Measurements from ENCODE around the gene MAPKBP1. TPM values are rescaled to one million over a fixed set of nuclear protein-coding genes. Genes with fewer than 3 reads are reported as not detected.

Gene MAPKBP1
- total RNA-seq, 1 donor from 2014 or later, result 11.9 TPM

DNA sequence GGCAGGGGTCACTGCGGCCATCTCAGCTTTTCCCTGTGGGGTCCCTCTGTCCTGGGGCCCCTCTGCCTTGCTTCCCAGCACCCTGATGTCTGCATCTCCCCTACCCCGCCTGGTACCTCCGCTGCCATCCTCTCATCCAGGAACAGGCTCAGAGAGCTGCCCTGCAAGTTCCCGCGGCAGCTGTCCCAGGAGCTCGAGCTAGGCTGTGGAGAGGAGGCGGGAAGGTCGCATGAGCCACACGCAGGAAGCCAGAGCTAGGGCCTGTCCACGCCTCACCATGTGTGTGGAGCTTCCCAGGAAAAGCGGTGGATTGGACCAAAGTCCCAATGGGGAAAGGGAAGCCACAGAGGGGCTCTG lies 76.9 kb downstream of the MAPKBP1 start:
- no peak for DNase-seq (ENCODE audit: low read depth)
- Histone ChIP-seq H3K27me3 (ENCODE audit: control insufficient read depth, insufficient read depth, low read length) (peaks cover 18% of the 10 kb centered on the region), H3K36me3 (ENCODE audit: control insufficient read depth, insufficient read depth, low read length) (no peaks in the 10 kb centered on the region), H3K4me3 (ENCODE audit: low read depth, low read length) (no peak overlapping the region)
- no peak for TF ChIP-seq CTCF (IDR thresholded peaks at IDR 0.05; ENCODE audit: insufficient read depth, low read length, poor library complexity, severe bottlenecking)

DNA sequence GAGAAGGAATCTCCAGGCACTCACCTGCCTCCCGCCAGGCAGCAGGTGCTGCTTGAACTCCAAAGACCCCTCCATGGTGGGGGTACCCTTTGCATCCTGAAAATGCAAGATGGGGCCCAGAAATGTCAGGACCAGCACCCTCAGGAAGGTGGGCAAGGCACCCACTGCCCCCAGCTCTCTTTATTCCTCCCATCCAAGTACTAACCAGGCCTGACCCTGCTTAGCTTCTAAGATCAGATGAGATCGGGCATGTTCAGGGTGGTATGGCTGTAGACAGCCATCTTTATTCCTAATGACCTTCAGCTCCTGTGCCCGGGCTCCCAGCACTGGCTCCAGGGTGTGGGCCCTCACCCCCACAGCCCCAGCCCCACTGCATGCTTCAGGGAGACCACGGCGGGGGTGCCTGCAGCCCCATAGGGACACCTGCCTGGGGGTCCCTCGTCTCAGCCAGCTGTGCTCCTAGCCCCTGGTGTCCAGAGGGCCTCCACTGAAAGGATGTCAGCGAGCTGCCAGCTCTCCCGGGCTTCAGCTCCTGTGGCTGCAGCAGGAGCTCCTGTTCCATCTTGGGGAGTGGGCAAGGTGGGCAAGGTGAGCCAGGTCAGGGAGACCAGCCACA lies 77.6 kb downstream of the MAPKBP1 start:
- TF ChIP-seq CTCF (IDR thresholded peaks at IDR 0.05; ENCODE audit: insufficient read depth, low read length, poor library complexity, severe bottlenecking), result no peak
- Histone ChIP-seq H3K27me3 (ENCODE audit: control insufficient read depth, insufficient read depth, low read length) (peaks cover 19% of the 10 kb centered on the region), H3K36me3 (ENCODE audit: control insufficient read depth, insufficient read depth, low read length) (no peaks in the 10 kb centered on the region), H3K4me3 (ENCODE audit: low read depth, low read length) (no peak overlapping the region)
- no peak for DNase-seq (ENCODE audit: low read depth)

GRCh38 chr15:41852736-41853590 lies 78.7 kb downstream of the MAPKBP1 start:
- H3K4me3 ChIP-seq (ENCODE audit: low read depth, low read length), result no peak overlapping the region
- no peaks in the 10 kb centered on the region for H3K36me3 ChIP-seq (ENCODE audit: control insufficient read depth, insufficient read depth, low read length)
- peaks cover 19% of the 10 kb centered on the region for H3K27me3 ChIP-seq (ENCODE audit: control insufficient read depth, insufficient read depth, low read length)
- DNase-seq (ENCODE audit: low read depth), result no peak
- no peak for TF ChIP-seq CTCF (IDR thresholded peaks at IDR 0.05; ENCODE audit: insufficient read depth, low read length, poor library complexity, severe bottlenecking)

DNA sequence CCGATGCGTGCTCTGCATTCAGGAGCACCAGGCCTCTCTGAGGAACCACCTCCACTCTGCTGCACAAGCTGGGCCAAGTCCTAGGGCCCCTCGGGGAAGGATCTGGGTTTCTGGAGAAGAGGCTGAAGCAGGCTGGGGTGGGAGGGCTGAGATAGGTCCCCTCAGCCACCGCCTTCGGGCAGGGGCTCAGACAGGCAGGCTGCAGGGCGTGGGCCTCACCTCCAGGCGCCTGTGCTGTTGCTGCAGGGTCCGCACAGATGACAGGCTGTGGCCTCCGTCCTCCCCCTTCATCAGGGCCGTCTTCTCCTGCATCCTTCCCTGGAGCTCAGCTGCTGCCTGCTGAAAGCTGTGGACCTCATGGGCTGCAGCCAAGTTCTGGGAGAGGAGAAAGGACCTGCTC lies 79.5 kb downstream of the MAPKBP1 start:
- H3K27me3 ChIP-seq (ENCODE audit: control insufficient read depth, insufficient read depth, low read length), result peaks cover 19% of the 10 kb centered on the region
- DNase-seq (ENCODE audit: low read depth), result no peak
- no peak overlapping the region for H3K4me3 ChIP-seq (ENCODE audit: low read depth, low read length)
- no peak for TF ChIP-seq CTCF (IDR thresholded peaks at IDR 0.05; ENCODE audit: insufficient read depth, low read length, poor library complexity, severe bottlenecking)
- no peaks in the 10 kb centered on the region for H3K36me3 ChIP-seq (ENCODE audit: control insufficient read depth, insufficient read depth, low read length)

GRCh38 chr15:41854443-41854842 lies 80.2 kb downstream of the MAPKBP1 start:
- no peak for DNase-seq (ENCODE audit: low read depth)
- Histone ChIP-seq H3K27me3 (ENCODE audit: control insufficient read depth, insufficient read depth, low read length) (peaks cover 17% of the 10 kb centered on the region), H3K4me3 (ENCODE audit: low read depth, low read length) (no peak overlapping the region), H3K36me3 (ENCODE audit: control insufficient read depth, insufficient read depth, low read length) (no peaks in the 10 kb centered on the region)
- no peak for TF ChIP-seq CTCF (IDR thresholded peaks at IDR 0.05; ENCODE audit: insufficient read depth, low read length, poor library complexity, severe bottlenecking)

Data from kidney epithelial cell (primary cell).